HG03280 (cell line): Measurements from ENCODE around the gene HSF2BP.
"Not testable (repeated sequence)": the region's sequence is repeated elsewhere in the genome, so short reads cannot be mapped to it uniquely, and the experiment has no call there.

Source experiments
- ATAC-seq: cut with Tn5 transposase; IDR thresholded peaks from one replicate; pipeline ENCODE4 v1.9.1; 2021; ENCODE audit warnings: mild to moderate bottlenecking, moderate library complexity; ENCODE audit not compliant: unreplicated experiment

The HSF2BP gene

GRCh38 chr21:43653626-43654025 is 5.7 kb downstream of the HSF2BP start:
- ATAC-seq, result no peak

- ATAC-seq, result no peak
Observed at GRCh38 chr21:43652616-43653015, 6.7 kb downstream of the HSF2BP start.

- not testable (repeated sequence) for ATAC-seq
Observed at GRCh38 chr21:43651926-43652325, 7.4 kb downstream of the HSF2BP start.

GRCh38 chr21:43648171-43648570 is 11.1 kb downstream of the HSF2BP start:
- no peak for ATAC-seq

GRCh38 chr21:43646550-43647260 is 12.6 kb downstream of the HSF2BP start:
- ATAC-seq, result peak; percentile 74

GRCh38 chr21:43645976-43646375 is 13.3 kb downstream of the HSF2BP start:
- ATAC-seq, result no peak

- no peak for ATAC-seq
Observed at GRCh38 chr21:43645136-43645891, 14.0 kb downstream of the HSF2BP start.

GRCh38 chr21:43644609-43645008 is 14.7 kb downstream of the HSF2BP start:
- ATAC-seq, result no peak

GRCh38 chr21:43644071-43644470 is 15.2 kb downstream of the HSF2BP start:
- no peak for ATAC-seq

GRCh38 chr21:43643193-43643592 is 16.1 kb downstream of the HSF2BP start:
- ATAC-seq, result no peak

- no peak for ATAC-seq
Observed at GRCh38 chr21:43640400-43640799, 18.9 kb downstream of the HSF2BP start.

- no peak for ATAC-seq
Observed at GRCh38 chr21:43639470-43640353, 19.6 kb downstream of the HSF2BP start.

GRCh38 chr21:43637530-43638158 is 21.6 kb downstream of the HSF2BP start:
- no peak for ATAC-seq

GRCh38 chr21:43635436-43635835 is 23.9 kb downstream of the HSF2BP start:
- no peak for ATAC-seq

- no peak for ATAC-seq
Observed at GRCh38 chr21:43634618-43635017, 24.7 kb downstream of the HSF2BP start.

GRCh38 chr21:43632373-43632905 is 26.8 kb downstream of the HSF2BP start:
- ATAC-seq, result no peak

GRCh38 chr21:43631411-43632107 is 27.7 kb downstream of the HSF2BP start:
- no peak for ATAC-seq

GRCh38 chr21:43627527-43627926 is 31.8 kb downstream of the HSF2BP start:
- no peak for ATAC-seq

- no peak for ATAC-seq
Observed at GRCh38 chr21:43626390-43626789, 32.9 kb downstream of the HSF2BP start.

- no peak for ATAC-seq
Observed at GRCh38 chr21:43624339-43624738, 34.9 kb downstream of the HSF2BP start.
